Neural cell (in vitro differentiated cells): ENCODE data around the gene STAT4.

Experiments used
- EP300 ChIP-seq: fragments of 450-650 bp; conservative IDR thresholded peaks from 2 replicates; pipeline ENCODE4 v1.6.1; 2014; ENCODE audit warnings: antibody characterized with exemption, mild to moderate bottlenecking, moderate library complexity; ENCODE audit not compliant: poor library complexity, severe bottlenecking
- TF ChIP-seq, protein P1 (sequence below): fragments of 450-650 bp; IDR thresholded peaks from 2 replicates; pipeline ENCODE4 v1.5.1; 2014; ENCODE audit warnings: antibody characterized with exemption, mild to moderate bottlenecking, moderate library complexity; ENCODE audit not compliant: poor library complexity, severe bottlenecking

DNA sequence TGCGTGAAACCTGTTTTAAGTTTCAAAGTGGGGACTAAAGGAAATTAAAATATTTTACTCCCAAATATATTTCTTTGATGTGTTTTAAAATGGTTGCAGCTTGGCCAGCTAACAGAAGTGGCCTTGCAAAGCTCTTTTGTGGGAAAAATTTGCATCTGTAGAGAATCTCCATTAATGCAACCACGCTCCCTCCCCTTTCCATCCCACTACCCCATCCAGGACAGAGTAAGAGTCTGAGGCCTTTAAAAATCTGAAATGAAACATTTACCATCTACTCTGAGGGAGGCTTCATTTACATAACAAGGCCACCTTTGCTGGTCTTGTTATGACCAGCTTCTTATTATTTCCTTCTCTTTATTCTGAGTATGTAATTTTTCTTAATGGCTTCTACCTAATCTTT, 63.5 kb downstream of the STAT4 start:
- TF ChIP-seq, protein P1, sequence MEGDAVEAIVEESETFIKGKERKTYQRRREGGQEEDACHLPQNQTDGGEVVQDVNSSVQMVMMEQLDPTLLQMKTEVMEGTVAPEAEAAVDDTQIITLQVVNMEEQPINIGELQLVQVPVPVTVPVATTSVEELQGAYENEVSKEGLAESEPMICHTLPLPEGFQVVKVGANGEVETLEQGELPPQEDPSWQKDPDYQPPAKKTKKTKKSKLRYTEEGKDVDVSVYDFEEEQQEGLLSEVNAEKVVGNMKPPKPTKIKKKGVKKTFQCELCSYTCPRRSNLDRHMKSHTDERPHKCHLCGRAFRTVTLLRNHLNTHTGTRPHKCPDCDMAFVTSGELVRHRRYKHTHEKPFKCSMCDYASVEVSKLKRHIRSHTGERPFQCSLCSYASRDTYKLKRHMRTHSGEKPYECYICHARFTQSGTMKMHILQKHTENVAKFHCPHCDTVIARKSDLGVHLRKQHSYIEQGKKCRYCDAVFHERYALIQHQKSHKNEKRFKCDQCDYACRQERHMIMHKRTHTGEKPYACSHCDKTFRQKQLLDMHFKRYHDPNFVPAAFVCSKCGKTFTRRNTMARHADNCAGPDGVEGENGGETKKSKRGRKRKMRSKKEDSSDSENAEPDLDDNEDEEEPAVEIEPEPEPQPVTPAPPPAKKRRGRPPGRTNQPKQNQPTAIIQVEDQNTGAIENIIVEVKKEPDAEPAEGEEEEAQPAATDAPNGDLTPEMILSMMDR: no peak
- no peak for TF ChIP-seq EP300
